Transverse colon (tissue), 4 donors: ENCODE results near the gene TACO1.

Experiments
- CTCF ChIP-seq, 5 experiments: fragments of 200-600 bp in 3 of 5; fragments of 450-650 bp in 2 of 5; sonication (generic) in 3 of 5; IDR thresholded peaks; 1 replicate in 2 of 5; 2 replicates in 3 of 5; pipeline ENCODE4 v1.5.1; 2016 to 2017; ENCODE audit warnings: antibody characterized with exemption in 5 of 5, inconsistent platforms in 3 of 5, mild to moderate bottlenecking in 2 of 5, moderate library complexity in 1 of 5
- POLR2AphosphoS5 ChIP-seq, 3 donors: sonication (generic); formaldehyde crosslinking; IDR thresholded peaks; one replicate each; pipeline ENCODE4 v1.6.1; 2016; ENCODE audit warnings: antibody characterized with exemption in 3 of 3

GRCh38 chr17:63629627-63630026, 28.9 kb downstream of the TACO1 start:
- TF ChIP-seq CTCF (IDR thresholded peaks at IDR 0.05) = no peak
- TF ChIP-seq POLR2AphosphoS5 (IDR thresholded peaks at IDR 0.05) = no peak
